ENCODE measurements around the gene PROM1.

PROM1 gene

DNA sequence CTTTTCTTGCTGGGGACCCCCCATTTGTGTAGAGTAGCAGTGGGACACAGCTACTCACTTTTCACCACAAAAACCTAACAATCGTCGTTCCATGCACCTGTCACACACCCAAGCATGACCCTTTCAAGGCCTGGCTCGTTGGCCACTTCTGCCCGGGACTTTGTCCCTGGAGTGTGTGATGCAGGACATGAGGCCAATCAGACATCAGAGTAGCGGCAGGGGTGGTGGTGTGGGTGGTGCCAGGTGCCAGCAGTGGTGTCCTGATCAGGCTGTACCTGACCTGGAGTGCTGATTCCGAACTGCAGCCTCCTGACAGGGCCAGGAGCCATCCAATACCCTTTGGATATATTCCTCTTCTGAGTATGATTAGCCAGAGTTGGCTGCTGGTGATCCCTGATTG lies 23.1 kb upstream of the PROM1 start:
- no peak for DNase-seq (ENCODE audit: low read depth)

DNA sequence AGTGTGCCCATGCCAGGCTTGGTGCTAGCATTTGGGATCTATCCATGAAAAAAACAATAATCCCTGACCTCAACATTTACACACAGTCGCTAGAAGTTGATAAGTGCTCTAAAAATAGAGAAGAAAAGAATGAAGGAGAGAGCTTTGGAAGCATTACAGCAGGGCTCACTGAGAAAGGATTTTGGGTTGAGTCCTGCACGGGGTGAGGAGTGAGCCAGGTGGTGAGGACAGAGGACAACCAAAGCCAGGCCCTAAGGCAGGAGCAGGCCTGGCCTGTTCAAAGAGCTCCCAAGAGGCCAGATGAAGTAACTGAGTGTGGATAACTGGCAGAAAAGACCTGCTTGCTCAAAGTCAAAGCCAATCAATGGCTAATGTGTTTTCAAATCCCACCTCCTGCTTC lies 20.7 kb upstream of the PROM1 start:
- DNase-seq (ENCODE audit: low read depth), result no peak

DNA sequence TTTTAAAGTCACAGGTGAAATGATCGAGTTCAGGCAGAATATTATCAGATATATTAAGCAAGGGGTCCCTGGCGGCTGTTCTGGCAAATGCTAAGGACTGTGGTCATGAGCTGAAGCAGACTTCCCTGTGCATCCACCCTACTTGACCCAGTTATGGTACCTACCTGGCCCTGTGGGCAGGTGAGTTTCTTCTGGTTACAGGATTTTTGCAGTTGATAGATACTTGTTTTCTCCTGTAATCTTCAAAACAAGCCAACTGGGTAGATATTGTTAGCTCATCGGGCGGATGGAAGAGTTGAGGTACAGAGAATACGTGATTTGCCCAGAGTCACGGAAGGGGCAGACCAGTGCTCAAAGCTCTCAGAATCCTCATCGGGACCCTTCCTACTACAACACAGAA lies 18.5 kb upstream of the PROM1 start:
- no peak for DNase-seq (ENCODE audit: low read depth)

DNA sequence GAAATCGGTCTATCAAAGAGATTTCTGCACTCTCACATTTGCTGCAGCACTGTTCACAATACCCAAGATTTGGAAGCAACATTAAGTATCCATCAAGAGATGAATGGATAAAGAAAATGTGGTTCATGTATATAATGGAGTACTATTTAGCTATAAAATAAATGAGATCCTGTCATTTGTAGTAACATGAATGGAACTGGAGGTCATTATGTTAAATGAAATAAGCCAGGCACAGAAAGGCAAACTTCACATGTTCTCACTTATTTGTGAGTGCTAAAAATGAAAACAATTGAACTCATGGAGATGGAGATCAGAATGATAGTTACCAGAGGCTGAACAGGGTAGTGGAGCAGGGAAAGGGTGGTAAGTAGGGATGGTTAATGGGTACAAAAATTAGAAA lies 17.0 kb upstream of the PROM1 start:
- no peak for DNase-seq (ENCODE audit: low read depth)

DNA sequence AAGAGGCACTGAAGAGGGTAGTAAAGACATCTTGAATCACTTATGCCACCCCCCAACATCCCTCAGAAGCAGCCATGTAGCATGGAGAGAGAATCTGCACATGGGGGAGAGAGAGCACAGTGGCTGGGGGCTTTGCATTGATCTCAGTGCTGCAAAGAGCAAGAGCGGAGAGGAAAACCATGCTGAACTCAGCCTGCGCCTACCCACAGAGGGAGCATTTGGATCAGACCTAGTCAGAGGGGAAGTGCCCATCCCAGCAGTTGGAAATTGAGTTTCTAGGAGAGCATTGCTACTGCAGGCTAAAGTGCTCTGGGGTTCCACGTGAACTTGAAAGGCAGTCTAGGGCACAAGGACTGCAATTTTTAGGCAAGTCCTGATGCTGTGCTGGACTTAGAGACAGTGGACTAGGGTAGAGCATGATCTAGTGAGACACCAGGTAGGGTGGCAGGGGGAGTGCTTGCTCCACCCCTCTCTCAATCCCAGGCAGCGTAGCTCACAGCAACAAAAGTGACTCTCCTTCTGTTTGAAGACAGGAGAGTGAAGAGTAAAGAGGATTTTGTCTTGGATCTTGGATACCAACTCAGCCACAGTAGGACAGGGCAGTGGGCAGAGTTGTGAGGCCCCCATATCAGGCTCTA lies 9.0 kb upstream of the PROM1 start:
- DNase-seq (ENCODE audit: low read depth), result no peak

DNA sequence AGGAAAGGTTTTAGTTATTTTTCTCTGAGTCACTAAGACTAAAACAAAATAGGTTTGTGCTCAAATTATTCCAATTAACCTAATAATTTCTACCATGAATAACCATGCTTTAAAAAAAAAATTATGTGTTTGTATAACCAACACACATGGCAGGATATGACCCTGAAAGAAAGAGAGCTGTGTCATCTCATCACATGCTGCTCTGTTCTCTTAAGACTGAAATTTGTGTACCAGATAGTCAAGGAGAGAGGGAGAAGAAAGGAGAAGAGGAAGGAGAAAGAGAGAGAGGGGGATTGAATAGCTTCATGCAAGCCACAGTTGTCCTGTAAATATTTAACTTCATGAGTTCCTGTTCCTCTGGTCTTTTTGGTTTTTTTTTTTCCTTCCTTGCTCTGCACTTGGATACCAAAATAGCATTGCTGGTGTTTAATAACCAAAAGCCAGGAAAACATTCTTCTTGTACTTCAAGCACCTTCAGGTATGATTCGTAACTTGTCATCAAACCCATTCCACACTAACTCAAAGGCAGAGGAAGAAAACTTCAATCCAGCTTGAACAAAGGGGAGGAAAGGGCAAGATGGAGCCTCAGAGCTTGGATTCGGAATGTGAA lies 6.4 kb upstream of the PROM1 start:
- DNase-seq (ENCODE audit: low read depth), result no peak

DNA sequence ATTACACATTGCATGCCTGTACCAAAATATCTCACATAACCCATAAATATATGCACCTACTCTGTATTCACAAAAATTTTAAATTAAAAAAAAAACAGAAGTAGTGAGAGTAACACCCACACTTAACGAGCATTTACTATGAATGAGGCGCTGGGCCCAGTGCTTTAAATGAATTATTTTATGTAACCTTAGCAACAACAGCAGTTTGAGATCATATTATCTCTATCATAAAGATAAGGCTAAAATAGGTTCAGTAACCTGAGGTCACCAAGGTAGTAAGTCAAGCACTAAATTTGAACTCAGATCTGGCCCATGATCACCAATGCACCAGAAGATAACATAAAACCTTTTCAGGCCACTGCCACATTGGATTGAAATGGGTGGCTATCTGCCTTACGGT lies 5.3 kb upstream of the PROM1 start:
- no peak for DNase-seq (ENCODE audit: low read depth)

DNA sequence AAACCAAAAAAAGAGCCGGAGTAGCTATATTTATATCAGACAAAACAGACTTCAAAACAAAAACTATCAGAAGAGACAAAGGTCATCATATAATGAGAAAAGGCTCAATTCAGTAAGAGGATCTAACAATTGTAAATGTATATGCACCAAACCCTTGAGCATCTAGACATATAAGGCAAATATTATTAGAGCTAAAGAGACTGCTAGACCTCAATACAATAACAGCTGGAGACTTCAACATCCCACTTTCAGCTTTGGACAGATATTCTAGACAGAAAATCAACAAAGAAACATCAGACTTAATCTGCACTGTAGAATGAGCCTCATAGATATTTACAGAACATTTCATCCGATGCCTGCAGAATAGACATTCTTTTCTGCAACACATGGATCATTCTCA lies 4.8 kb upstream of the PROM1 start:
- DNase-seq (ENCODE audit: low read depth), result no peak

DNA sequence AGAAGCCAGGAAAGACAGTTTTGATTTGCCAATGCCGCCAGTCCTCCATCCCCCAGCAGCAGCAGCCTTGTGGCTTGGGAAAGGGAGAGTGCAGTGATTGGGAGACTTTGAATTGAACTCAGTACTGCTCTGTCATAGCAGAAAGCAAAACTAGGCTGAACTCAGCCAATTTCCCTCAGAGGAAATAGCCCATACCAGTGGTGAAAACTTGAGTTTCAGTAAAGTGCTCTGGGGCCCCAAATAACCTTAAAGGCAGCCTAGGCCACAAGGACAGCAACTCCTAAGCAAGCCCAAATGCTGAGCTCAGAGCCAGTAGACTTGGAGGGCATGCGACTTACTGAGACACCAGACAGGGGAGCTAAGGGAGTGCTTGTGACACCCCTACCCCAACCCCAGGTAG lies 2.0 kb upstream of the PROM1 start:
- no peak for DNase-seq (ENCODE audit: low read depth)

DNA sequence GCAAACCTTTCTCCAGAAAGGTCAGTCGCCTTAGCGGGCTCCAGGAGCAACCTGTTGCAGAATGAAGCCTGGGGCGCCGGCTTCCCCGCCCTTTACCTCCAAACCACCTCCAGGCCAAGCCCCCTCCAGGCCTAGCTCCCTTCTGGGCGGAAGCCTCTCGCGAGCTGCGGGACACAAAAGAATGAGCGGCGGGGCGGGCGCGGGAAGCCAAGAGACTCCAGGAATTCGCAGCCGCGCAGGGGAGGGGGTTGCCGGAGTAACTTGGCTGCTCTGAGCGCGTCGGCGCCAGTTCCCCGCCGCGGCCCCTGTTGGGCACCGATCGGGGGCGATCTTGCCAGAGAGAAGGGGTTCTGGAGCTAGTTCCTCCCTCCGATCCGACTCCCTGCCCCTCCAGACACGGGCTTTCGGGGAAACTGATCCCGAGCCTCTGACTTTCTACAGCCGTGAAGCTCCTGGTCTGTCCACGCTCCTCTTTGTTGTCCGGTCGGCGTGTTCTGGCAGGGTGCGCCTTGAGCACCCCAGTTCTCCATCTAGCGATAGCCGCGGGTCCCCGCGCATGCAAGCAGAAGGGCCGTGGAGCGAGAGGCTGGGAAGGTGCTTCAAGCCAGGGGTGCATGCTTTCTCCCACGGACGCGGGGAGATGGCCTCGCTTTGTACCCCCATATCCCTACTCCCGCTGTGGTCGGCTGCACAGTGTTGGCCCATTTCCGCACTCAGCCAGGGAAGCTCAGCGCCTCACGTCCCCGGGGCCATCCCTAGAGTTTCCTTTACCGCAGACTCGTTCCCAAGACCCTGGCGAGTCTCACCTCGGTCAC lies 1.2 kb downstream of the PROM1 start:
- no peak for DNase-seq (ENCODE audit: low read depth)

DNA sequence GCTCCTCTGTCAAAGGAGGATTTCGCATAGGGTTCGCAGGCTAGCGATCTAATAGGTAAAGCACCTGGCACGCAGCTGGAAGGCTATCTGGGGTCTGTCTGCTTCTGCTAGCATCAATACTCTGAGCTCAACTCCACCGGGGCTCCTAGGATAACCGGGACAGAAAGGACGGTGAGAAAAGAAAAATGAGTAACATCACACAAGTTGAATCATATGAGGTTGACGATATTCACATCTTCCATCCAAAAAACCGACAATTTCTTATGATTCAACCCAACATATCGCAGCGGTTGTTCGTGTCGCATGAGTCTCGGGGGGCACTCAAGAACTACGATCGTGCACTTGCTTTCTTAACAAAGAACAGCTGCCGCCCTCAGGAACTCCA lies 1.8 kb downstream of the PROM1 start:
- DNase-seq (ENCODE audit: low read depth), result no peak

DNA sequence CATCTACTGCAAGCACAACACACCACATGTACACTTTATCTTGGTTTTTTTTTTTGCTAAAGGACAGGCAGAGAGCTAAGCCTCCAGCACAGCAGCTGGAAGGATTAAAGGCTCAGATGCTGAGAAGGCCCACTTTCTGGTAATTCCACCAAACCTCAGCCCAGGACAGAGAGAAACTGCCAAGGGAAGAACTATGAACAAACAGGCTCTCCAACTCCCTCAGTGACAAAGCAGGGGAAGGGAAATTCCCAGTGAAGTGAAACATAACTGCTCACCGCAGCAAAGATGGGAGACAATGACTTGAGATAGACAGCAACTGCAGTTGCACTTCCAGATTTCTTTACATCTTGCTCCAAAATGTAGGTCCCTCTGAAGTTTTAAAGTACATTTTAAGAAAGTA lies 4.8 kb downstream of the PROM1 start:
- no peak for DNase-seq (ENCODE audit: low read depth)

DNA sequence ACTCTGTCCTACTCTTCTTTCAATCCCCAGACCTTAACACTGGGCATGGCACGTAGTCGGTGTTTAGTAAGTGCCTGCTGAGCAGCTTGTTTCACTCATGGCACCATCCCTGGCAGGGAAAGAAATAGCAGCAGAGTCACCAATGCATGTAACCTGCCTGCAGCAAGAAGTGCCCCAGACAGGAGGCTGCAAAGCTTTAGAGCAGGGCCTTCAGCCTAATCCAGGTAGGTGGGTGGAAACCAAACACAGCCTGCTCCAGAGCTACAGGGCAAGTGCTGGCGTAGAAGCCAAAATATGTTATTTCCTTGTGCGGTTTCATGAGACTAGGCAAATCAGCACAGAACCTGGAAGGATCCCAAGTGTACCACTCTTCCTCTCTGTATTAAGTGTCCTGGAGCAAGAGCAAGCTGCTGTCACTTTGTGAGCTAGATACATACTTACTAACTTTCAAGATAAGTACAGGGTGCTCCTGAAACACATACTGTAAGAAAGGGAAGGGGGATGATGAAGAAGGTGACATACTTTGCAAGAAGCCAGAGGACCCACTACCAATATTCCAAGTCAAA lies 5.5 kb downstream of the PROM1 start:
- no peak for DNase-seq (ENCODE audit: low read depth)

DNA sequence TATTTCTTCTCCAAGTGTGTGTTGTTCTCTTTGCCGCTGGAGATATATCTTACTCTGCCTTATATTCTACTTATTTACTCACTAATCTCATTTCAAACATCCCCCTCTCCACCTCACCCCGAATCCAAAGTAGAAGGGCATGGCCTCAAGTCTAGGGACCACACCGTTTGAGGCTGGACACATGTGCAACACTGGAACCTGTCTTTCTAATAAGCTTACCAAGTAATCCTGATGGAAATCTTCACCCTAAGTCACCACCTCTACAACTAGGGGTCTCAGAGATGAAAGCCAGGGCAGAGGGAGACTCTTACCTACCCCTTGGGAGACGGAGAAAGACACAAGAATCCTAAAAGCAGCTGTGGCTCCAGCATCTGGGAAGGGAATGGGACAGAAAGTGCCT lies 6.0 kb downstream of the PROM1 start:
- DNase-seq (ENCODE audit: low read depth), result no peak

DNA sequence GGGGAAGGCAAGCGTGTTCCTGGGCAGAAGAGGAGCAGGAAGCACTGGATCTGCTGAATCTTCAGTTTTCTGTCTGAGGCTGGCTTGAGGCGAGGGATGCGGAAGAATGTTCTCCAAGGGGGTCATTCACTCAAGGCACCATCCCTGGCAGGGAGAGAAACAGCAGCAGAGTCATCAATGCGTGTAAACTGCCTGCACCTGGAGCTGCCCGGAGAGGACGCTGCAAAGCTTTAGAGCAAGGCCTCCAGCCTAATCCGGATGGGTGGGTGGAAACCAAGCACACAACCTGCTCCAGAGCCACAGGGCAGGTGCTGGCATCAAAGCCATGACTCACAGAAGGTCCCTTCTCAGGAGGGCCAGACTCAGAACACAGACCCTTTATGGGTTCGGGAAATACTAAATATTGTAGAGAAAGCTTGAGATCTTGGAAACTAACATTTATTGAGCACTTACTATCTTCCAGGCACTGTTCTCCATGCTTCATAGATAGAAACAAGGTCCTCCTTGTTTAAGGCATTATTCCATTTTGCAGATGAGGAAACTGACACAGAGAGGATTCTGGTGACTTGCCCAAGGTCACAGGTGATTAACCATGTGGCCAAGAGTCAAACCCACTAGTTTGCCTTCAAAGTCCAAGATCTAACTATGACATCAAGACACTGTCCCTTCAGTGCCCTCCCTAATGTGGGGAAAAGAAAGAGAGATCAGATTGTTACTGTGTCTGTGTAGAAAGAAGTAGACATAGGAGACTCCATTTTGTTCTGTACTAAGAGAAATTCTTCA lies 7.7 kb downstream of the PROM1 start:
- DNase-seq (ENCODE audit: low read depth), result no peak

DNA sequence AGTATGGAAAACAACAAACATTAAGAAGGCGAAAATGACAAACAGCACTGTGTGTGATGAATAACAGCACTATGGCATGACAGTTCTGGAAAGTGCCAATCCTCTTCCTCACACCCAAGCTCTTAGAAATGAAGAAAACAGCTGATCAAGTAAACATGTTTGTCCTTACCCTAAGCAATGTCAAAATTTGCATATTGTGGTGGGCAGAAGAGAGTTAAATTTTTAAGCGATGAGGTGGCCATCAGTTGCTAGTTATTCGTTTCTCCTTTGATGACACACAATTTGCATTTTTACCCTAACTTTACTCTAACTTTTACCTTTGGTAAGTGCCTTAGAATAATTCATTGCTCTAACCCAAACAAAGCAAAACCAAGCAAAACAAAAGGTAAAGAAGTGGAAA lies 8.8 kb downstream of the PROM1 start:
- DNase-seq (ENCODE audit: low read depth), result no peak

DNA sequence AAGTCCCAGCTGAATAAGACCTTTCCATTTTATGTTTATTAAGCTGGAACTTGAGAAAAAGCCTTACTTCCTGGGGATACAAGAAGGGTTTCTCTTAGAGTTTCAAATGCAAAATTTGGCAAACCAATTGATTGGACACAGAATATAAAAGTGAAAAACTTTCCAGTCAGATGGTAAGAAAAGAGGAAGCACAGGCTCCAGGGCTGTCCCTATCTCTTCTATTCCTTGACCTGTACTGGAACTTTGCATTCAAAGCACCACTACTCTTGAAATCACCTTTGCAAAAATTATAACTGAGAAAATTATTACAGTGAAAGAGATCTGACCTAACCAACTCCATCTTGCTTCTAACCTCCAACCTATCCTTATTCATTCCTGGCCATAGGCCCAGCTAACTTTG lies 11.7 kb downstream of the PROM1 start:
- no peak for DNase-seq (ENCODE audit: low read depth)

DNA sequence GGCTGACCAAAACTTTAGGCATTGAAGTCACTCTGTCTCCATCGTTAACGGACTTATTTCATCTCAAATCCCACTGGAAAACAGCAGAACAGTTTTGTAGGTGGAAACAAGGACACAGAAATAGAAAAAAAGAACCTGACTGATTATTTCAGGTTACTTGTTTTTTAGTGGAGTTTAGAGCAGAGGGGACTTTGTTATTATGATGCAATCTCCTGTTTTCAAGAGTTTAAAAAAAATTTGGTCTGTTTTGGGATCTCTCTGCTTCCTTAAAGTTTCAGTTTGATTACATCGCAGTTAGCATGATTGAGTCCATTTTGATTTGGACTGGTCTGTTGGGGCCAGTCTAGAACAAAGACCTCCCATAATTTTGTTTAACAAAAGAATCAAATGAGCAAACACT lies 13.6 kb downstream of the PROM1 start:
- no peak for DNase-seq (ENCODE audit: low read depth)

DNA sequence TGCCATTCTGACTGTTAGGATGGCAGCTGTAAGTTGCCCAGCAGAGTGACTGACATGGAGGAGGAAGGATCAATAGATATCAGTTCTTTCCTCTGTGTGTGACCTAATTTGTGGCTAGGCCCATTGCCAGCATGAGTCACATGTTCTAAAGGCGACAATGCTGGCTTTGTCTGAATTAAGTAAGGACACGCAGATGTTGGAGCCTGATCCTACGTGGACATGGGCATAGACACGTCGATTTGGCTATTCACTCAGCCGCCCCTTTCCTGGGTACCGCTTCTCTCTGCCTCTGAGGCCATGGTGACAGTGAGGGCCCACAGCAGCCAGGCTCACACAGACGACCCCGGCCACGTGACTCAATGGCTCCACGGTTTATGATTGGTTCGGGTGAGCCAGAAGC lies 16.3 kb downstream of the PROM1 start:
- no peak for DNase-seq (ENCODE audit: low read depth)

DNA sequence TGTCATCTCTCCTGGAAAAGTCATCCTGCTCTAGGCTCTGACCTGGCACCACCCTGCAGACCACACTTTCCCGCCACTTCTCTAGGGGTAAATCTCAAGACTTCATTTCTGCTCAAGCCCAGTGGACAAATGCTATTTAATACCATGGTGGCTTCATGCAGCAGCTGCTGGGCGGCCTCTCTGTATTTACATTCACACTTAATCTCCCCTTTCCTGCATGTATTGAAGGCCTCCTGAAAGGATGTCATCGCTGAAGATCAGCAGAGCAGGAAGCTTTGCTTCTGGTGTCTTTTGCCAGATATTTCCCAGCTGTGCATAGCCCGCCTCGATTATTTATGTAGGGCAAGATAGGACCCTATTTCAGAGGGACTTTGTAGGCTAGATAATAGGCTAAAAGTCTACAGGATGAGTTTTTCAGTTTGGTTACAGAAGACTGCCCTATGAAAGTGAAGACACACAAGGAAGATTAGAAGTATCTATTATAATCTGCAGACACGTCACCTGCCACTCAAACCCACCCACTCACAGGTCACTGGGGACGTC lies 17.2 kb downstream of the PROM1 start:
- DNase-seq (ENCODE audit: low read depth), result no peak

DNA sequence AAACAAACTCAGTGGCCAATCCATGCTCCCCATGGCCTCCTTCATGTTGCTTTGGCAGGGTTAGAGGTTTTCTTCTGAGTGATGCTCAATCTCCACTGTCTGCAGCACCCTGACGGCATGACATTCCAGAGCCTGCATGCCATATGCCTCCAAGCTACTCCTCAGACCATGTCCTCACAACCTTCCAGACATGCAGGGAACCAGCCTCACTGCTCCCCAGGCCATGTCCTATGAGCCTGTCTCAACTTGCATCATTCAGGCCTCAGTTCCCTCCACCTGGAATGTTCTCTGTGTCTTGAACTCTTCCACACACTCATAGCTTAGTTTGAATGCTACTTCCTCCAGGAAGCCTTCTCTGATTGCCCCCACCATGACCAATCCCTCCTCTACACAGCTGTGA lies 18.8 kb downstream of the PROM1 start:
- no peak for DNase-seq (ENCODE audit: low read depth)

DNA sequence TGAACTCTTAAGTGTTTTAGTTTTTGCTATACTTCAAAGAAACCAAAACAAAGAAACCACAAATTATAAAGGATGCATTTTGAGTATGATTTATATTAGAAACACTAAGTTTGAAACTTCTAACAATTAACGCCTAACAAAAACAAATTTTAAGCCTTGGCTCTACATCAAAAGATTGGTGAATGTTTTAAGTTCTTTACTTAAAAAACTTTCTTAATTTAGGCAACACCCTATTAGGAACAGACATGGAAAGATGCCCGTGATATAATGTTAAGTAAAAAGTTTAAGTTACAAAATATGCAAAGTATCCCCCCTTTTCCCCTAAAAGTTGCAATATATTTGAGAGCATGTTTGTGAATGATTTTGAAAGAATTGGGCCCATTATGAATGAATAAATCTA lies 21.2 kb downstream of the PROM1 start:
- DNase-seq (ENCODE audit: low read depth), result no peak

All from CMK (cell line).